Neural cell (in vitro differentiated cells): ENCODE data around the gene TBC1D16. TPM values are rescaled to one million over a fixed set of nuclear protein-coding genes. Genes with fewer than 3 reads are reported as not detected.

Experiments
- H2AFZ ChIP-seq: fragments of 200-600, 300-800 bp; sonication (generic), shearing (Covaris generic); 2 replicates; pipeline ENCODE4 v1.6.0; 2014; ENCODE audit warnings: low read depth, mild to moderate bottlenecking, antibody characterized with exemption, low read length, moderate library complexity
- H3F3A ChIP-seq: fragments of 200-600 bp; shearing (Covaris generic); 2 replicates; pipeline ENCODE4 v1.6.1; 2016; ENCODE audit warnings: mild to moderate bottlenecking, moderate library complexity, mixed read lengths, antibody characterized with exemption, low read length; ENCODE audit not compliant: insufficient read depth, poor library complexity, severe bottlenecking
- H3K27ac ChIP-seq: fragments of 200-600, 300-800 bp; sonication (generic), shearing (Covaris generic); 2 replicates; pipeline ENCODE4 v1.5.1; 2014; ENCODE audit warnings: mild to moderate bottlenecking, low read length, moderate library complexity
- H3K27me3 ChIP-seq: fragments of 300-800, 200-600 bp; sonication (generic), shearing (Covaris generic); 2 replicates; pipeline ENCODE4 v1.6.0; 2014; ENCODE audit warnings: mild to moderate bottlenecking, low read depth, low read length, moderate library complexity; ENCODE audit not compliant: insufficient read depth
- H3K36me3 ChIP-seq: fragments of 300-800, 200-600 bp; sonication (generic), shearing (Covaris generic); 2 replicates; pipeline ENCODE4 v1.5.1; 2014; ENCODE audit warnings: mild to moderate bottlenecking, antibody characterized with exemption, low read length, moderate library complexity; ENCODE audit not compliant: insufficient read depth
- H3K4me2 ChIP-seq: fragments of 300-800, 200-600 bp; sonication (generic), shearing (Covaris generic); 2 replicates; pipeline ENCODE4 v1.6.0; 2014; ENCODE audit warnings: mild to moderate bottlenecking, low read length
- H3K4me3 ChIP-seq: fragments of 300-800, 200-600 bp; sonication (generic), shearing (Covaris generic); 2 replicates; pipeline ENCODE4 v1.5.1; 2014; ENCODE audit warnings: mild to moderate bottlenecking, low read length, moderate library complexity
- H3K79me2 ChIP-seq: fragments of 200-600 bp; shearing (Covaris generic); replicated peaks from 2 replicates; pipeline ENCODE4 v1.6.0; 2014; ENCODE audit warnings: mild to moderate bottlenecking, low read length, moderate library complexity; ENCODE audit not compliant: insufficient read depth
- H3K9ac ChIP-seq: fragments of 300-800, 200-600 bp; sonication (generic), shearing (Covaris generic); 2 replicates; pipeline ENCODE4 v1.6.1; 2016; ENCODE audit warnings: mild to moderate bottlenecking, low read length, mixed read lengths
- H3K9me2 ChIP-seq: fragments of 200-600 bp; shearing (Covaris generic); 2 replicates; pipeline ENCODE4 v1.6.1; 2016; ENCODE audit warnings: mild to moderate bottlenecking, low read length, mixed read lengths; ENCODE audit not compliant: insufficient read depth
- H3K9me3 ChIP-seq: fragments of 200-600, 300-800 bp; sonication (generic), shearing (Covaris generic); 2 replicates; pipeline ENCODE4 v1.6.1; 2016; ENCODE audit warnings: mild to moderate bottlenecking, mixed run types, low read length, moderate library complexity, mixed read lengths
- H4K20me1 ChIP-seq: fragments of 200-600 bp; shearing (Covaris generic); 2 replicates; pipeline ENCODE4 v1.6.1; 2016; ENCODE audit warnings: mild to moderate bottlenecking, mixed run types; ENCODE audit not compliant: insufficient read depth
- EP300 ChIP-seq: fragments of 450-650 bp; conservative IDR thresholded peaks from 2 replicates; pipeline ENCODE4 v1.6.1; 2014; ENCODE audit warnings: antibody characterized with exemption, mild to moderate bottlenecking, moderate library complexity; ENCODE audit not compliant: poor library complexity, severe bottlenecking
- EZH2 ChIP-seq: fragments of 200-600, 300-800 bp; shearing (Covaris generic), sonication (generic); IDR thresholded peaks from 2 replicates; pipeline ENCODE4 v1.6.1; 2014; ENCODE audit warnings: antibody characterized with exemption, low read length, borderline replicate concordance, mild to moderate bottlenecking; ENCODE audit not compliant: insufficient read depth, poor library complexity, severe bottlenecking
- MXI1 ChIP-seq: fragments of 450-650 bp; conservative IDR thresholded peaks from 2 replicates; pipeline ENCODE4 v1.6.1; 2014; ENCODE audit warnings: antibody characterized with exemption, mild to moderate bottlenecking; ENCODE audit not compliant: poor library complexity, severe bottlenecking
- POLR2AphosphoS5 ChIP-seq: IDR thresholded peaks from 2 replicates; pipeline ENCODE4 v1.6.1; 2012
- RAD21 ChIP-seq: fragments of 450-650 bp; conservative IDR thresholded peaks from 2 replicates; pipeline ENCODE4 v1.6.1; 2014; ENCODE audit warnings: antibody characterized with exemption, mild to moderate bottlenecking, moderate library complexity
- SMC3 ChIP-seq: fragments of 450-650 bp; conservative IDR thresholded peaks from 2 replicates; pipeline ENCODE4 v1.6.1; 2014; ENCODE audit warnings: antibody characterized with exemption, mild to moderate bottlenecking, moderate library complexity; ENCODE audit not compliant: poor library complexity
- TAF1 ChIP-seq: IDR thresholded peaks from 2 replicates; pipeline ENCODE4 v1.6.1; 2012; ENCODE audit warnings: low read depth
- polyA plus RNA-seq: library from polyadenylated mRNA; depleted of rRNA; stranded (reverse); fragments of >200 nt; gene quantifications from 2 replicates; pipeline ENCODE4 v1.2.3, GENCODE V29; 2014
- TF ChIP-seq, protein P1 (sequence below): IDR thresholded peaks from 2 replicates; pipeline ENCODE4 v1.6.1; 2012; ENCODE audit warnings: borderline replicate concordance
- TF ChIP-seq, protein P2 (sequence below): fragments of 450-650 bp; IDR thresholded peaks from 2 replicates; pipeline ENCODE4 v1.5.1; 2014; ENCODE audit warnings: antibody characterized with exemption, mild to moderate bottlenecking, moderate library complexity; ENCODE audit not compliant: poor library complexity, severe bottlenecking

Gene TBC1D16
- polyA plus RNA-seq, 1 donor from 2014 or later = 19.8 TPM

DNA sequence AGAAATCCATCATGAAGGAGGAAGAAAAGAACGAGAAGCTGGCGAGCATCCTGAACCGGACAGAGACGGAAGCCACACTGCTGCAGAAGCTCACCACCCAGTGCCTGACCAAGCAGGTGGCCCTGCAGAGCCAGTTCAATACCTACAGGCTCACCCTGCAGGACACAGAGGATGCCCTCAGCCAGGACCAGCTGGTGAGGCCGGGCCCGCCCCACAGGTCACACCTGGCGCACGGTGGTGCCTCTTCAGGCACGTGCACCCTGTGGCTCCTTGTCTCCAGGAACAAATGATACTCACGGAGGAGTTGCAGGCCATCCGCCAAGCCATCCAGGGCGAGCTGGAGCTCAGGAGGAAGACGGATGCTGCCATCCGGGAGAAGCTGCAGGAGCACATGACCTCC, 45.9 kb upstream of the TBC1D16 start:
- Histone ChIP-seq H3K27me3 (no peaks in the 10 kb centered on the region), H3K4me3 (no peak overlapping the region), H3K27ac (no peak overlapping the region), H4K20me1 (no peaks in the 10 kb centered on the region), H3K79me2 (no peaks in the 10 kb centered on the region), H3K9ac (no peak overlapping the region), H3K9me3 (no peaks in the 10 kb centered on the region), H3K9me2 (no peaks in the 10 kb centered on the region), H3K4me2 (no peak overlapping the region), H2AFZ (no peak overlapping the region), H3F3A (no peaks in the 10 kb centered on the region), H3K36me3 (no peaks in the 10 kb centered on the region)
- no peak for TF ChIP-seq TAF1
- TF ChIP-seq POLR2AphosphoS5 = no peak
- TF ChIP-seq, protein P1, sequence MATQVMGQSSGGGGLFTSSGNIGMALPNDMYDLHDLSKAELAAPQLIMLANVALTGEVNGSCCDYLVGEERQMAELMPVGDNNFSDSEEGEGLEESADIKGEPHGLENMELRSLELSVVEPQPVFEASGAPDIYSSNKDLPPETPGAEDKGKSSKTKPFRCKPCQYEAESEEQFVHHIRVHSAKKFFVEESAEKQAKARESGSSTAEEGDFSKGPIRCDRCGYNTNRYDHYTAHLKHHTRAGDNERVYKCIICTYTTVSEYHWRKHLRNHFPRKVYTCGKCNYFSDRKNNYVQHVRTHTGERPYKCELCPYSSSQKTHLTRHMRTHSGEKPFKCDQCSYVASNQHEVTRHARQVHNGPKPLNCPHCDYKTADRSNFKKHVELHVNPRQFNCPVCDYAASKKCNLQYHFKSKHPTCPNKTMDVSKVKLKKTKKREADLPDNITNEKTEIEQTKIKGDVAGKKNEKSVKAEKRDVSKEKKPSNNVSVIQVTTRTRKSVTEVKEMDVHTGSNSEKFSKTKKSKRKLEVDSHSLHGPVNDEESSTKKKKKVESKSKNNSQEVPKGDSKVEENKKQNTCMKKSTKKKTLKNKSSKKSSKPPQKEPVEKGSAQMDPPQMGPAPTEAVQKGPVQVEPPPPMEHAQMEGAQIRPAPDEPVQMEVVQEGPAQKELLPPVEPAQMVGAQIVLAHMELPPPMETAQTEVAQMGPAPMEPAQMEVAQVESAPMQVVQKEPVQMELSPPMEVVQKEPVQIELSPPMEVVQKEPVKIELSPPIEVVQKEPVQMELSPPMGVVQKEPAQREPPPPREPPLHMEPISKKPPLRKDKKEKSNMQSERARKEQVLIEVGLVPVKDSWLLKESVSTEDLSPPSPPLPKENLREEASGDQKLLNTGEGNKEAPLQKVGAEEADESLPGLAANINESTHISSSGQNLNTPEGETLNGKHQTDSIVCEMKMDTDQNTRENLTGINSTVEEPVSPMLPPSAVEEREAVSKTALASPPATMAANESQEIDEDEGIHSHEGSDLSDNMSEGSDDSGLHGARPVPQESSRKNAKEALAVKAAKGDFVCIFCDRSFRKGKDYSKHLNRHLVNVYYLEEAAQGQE = no peak
- TF ChIP-seq SMC3 = no peak
- no peak for TF ChIP-seq EZH2
- TF ChIP-seq EP300 = no peak
- TF ChIP-seq RAD21 = no peak
- TF ChIP-seq, protein P2, sequence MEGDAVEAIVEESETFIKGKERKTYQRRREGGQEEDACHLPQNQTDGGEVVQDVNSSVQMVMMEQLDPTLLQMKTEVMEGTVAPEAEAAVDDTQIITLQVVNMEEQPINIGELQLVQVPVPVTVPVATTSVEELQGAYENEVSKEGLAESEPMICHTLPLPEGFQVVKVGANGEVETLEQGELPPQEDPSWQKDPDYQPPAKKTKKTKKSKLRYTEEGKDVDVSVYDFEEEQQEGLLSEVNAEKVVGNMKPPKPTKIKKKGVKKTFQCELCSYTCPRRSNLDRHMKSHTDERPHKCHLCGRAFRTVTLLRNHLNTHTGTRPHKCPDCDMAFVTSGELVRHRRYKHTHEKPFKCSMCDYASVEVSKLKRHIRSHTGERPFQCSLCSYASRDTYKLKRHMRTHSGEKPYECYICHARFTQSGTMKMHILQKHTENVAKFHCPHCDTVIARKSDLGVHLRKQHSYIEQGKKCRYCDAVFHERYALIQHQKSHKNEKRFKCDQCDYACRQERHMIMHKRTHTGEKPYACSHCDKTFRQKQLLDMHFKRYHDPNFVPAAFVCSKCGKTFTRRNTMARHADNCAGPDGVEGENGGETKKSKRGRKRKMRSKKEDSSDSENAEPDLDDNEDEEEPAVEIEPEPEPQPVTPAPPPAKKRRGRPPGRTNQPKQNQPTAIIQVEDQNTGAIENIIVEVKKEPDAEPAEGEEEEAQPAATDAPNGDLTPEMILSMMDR = no peak

DNA sequence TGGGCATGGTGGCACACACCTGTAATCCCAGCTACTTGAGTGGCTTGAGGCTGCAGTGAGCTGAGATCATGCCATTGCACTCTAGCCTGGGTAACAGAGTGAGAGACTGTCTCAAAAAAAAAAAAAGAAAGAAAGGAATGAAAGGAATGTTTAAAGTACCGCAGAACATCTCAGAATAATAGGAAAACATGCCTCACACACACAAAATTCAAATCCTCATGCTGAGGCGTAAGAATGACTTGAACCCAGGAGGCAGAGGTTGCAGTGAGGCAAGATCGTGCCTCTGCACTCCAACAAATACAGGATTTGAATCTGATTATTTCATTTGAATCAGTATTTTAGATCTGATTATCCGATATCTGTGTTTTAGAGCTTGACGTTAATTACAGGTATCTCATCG, 44.4 kb upstream of the TBC1D16 start:
- TF ChIP-seq EP300 = no peak
- TF ChIP-seq POLR2AphosphoS5 = no peak
- no peak for TF ChIP-seq EZH2
- no peak for TF ChIP-seq MXI1
- TF ChIP-seq, protein P2 = no peak
- no peak for TF ChIP-seq RAD21
- no peak for TF ChIP-seq SMC3
- TF ChIP-seq, protein P1 = no peak
- TF ChIP-seq TAF1 = no peak
- H3K9ac ChIP-seq = no peak overlapping the region
- no peak overlapping the region for H3K4me2 ChIP-seq
- no peaks in the 10 kb centered on the region for H3K9me2 ChIP-seq
- H3K27ac ChIP-seq = no peak overlapping the region
- H3K27me3 ChIP-seq = no peaks in the 10 kb centered on the region
- no peaks in the 10 kb centered on the region for H4K20me1 ChIP-seq
- H3K79me2 ChIP-seq = no peaks in the 10 kb centered on the region
- H2AFZ ChIP-seq = no peak overlapping the region
- no peak overlapping the region for H3K4me3 ChIP-seq
- H3F3A ChIP-seq = no peaks in the 10 kb centered on the region
- H3K36me3 ChIP-seq = no peaks in the 10 kb centered on the region
- no peaks in the 10 kb centered on the region for H3K9me3 ChIP-seq
